Measurements from ENCODE around the gene THRA. TPM values are rescaled to one million over a fixed set of nuclear protein-coding genes. Genes with fewer than 3 reads are reported as not detected.
A peak's percentile ranks its signal among the peaks of the same experiment; 100 is the strongest.

The THRA gene
- total and polyA plus RNA-seq, 12 donors: 29.8 to 102 (median 67.1) TPM

DNA sequence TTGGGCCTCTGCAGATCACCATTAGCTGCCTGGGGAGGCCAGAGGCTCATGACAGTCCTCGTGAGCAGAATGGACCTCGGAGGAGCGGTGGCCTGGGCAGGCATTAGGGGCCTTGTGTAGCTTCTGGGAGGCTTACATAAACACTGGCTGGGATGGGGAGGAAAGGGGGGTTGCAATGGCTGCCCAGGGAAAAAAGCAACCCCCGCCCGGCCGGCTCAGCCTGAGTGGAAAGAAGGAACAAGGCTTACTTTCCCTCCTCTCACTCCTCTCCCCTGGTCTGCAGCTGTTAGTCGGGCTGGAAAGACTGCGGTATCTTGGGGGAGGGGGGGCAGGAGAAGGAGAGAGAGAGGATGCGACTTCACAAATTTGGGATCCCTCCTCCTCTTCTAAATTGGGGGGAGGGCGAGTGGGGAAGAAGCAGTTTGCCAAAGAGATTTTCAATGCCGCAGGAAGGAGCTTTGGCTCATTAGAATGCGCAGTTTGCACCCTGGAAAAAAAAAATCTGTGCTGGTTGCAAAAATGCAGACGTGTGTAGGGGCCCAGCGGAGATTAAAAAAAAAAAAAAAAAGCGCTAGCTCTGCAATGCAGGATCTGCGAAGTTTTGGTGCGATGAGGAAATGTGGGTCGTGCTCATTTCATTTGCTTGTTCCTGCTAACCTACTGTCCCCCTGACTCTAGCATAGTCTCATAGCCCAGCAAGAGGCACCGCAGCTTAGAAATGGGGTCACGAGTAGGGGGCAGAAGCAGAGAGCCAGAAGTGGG is 44.2 kb downstream of the THRA start:
- Histone ChIP-seq H3K27me3 (no peaks in the 10 kb centered on the region), H3K27ac (peak overlapping the region; percentile 77 to 99 (median 93)), H3K36me3 (no peaks in the 10 kb centered on the region), H3K4me3 (peak overlapping the region in 7 of 10 donors; percentile 5 to 33 (median 21)), H3K4me1 (peaks cover 57 to 100% (median 94%) of the 10 kb centered on the region in 9 donors), H3K9me3 (no peaks in the 10 kb centered on the region)
- TF ChIP-seq, protein P1, sequence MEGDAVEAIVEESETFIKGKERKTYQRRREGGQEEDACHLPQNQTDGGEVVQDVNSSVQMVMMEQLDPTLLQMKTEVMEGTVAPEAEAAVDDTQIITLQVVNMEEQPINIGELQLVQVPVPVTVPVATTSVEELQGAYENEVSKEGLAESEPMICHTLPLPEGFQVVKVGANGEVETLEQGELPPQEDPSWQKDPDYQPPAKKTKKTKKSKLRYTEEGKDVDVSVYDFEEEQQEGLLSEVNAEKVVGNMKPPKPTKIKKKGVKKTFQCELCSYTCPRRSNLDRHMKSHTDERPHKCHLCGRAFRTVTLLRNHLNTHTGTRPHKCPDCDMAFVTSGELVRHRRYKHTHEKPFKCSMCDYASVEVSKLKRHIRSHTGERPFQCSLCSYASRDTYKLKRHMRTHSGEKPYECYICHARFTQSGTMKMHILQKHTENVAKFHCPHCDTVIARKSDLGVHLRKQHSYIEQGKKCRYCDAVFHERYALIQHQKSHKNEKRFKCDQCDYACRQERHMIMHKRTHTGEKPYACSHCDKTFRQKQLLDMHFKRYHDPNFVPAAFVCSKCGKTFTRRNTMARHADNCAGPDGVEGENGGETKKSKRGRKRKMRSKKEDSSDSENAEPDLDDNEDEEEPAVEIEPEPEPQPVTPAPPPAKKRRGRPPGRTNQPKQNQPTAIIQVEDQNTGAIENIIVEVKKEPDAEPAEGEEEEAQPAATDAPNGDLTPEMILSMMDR (IDR thresholded peaks at IDR 0.05): no peak
- DNase-seq (peak; percentile 20 to 60), ATAC-seq (no peak)
- intact Hi-C loops (cut with DNase I): no loop called here
- 43 to 52% methylated on average over 20 of the region's 20 CpGs for WGBS, 2 donors

DNA sequence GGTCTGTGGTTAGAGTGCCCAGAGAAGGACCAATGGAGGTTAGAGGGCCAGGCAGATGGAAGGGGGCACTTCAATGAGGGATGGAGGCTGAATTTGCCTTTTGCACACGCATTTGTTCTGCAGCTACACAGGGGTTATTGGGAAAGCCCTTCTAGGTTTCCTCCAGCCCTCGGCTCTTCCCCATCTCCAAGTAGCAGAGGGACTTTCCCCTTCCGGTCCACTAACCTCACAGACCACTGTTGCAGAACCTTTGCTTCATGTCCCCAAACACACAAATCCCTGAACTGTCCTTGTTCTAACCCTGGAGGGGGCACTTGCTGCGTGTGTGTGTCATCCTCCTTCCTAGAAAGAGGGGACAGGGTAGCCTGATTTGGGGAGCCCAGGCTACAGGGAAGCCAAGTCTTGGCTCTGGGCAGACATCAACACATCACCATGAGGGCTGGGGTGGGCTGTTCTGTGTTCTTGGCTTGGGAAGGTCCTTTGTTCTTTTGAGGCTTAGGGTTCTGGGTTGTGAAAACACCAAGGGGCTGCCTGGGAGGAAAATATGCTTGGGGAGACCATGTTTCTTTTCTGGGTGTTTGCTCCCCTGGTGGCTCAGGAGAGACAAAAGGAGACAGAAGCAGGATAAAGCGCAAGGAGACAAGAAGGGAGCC is 44.9 kb downstream of the THRA start:
- H3K4me1 ChIP-seq: peaks cover 58 to 100% (median 94%) of the 10 kb centered on the region in 9 donors
- H3K4me3 ChIP-seq: peak overlapping the region in 6 of 10 donors; percentile 0 to 33 (median 22)
- TF ChIP-seq, protein P1 (IDR thresholded peaks at IDR 0.05): peak in 1 of 9 donors; percentile 3

GRCh38 chr17:40108970-40109824 is 46.4 kb downstream of the THRA start:
- H3K4me3 ChIP-seq: peak overlapping the region in 1 of 10 donors; percentile 17
- peaks cover 57 to 100% (median 94%) of the 10 kb centered on the region in 9 donors for H3K4me1 ChIP-seq
- TF ChIP-seq, protein P1 (IDR thresholded peaks at IDR 0.05): peak in 2 of 9 donors; percentile 18 to 26
- no peak for DNase-seq
- intact Hi-C loops (cut with DNase I): loop anchor here in 1 of 10 donors (1.0 kb wide), 1 partner anchor 10 kb away; no protein-coding TSS in a partner anchor
- peak overlapping the region; percentile 77 to 99 (median 93) for H3K27ac ChIP-seq
- 79 to 88% methylated on average over 9 of the region's 9 CpGs for WGBS, 2 donors
- no peaks in the 10 kb centered on the region for H3K9me3 ChIP-seq
- no peaks in the 10 kb centered on the region for H3K27me3 ChIP-seq
- ATAC-seq: no peak
- no peaks in the 10 kb centered on the region for H3K36me3 ChIP-seq

More for the DNA sequence above, 44.9 kb downstream of the THRA start:
- Histone ChIP-seq H3K9me3 (no peaks in the 10 kb centered on the region), H3K27ac (peak overlapping the region; percentile 77 to 99 (median 93)), H3K36me3 (no peaks in the 10 kb centered on the region), H3K27me3 (no peaks in the 10 kb centered on the region)
- intact Hi-C loops (cut with DNase I): loop anchor here in 1 of 10 donors (1.0 kb wide), 1 partner anchor 8 kb away; no protein-coding TSS in a partner anchor
- DNase-seq: peak in 1 of 2 donors; percentile 34
- ATAC-seq: no peak
- WGBS, 2 donors: 34 to 35% methylated on average over 5 of the region's 5 CpGs
